ENCODE data around the gene SEPTIN2.

- TF ChIP-seq, protein P1, sequence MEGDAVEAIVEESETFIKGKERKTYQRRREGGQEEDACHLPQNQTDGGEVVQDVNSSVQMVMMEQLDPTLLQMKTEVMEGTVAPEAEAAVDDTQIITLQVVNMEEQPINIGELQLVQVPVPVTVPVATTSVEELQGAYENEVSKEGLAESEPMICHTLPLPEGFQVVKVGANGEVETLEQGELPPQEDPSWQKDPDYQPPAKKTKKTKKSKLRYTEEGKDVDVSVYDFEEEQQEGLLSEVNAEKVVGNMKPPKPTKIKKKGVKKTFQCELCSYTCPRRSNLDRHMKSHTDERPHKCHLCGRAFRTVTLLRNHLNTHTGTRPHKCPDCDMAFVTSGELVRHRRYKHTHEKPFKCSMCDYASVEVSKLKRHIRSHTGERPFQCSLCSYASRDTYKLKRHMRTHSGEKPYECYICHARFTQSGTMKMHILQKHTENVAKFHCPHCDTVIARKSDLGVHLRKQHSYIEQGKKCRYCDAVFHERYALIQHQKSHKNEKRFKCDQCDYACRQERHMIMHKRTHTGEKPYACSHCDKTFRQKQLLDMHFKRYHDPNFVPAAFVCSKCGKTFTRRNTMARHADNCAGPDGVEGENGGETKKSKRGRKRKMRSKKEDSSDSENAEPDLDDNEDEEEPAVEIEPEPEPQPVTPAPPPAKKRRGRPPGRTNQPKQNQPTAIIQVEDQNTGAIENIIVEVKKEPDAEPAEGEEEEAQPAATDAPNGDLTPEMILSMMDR (IDR thresholded peaks at IDR 0.05): no peak
- no peak for TF ChIP-seq POLR2A (IDR thresholded peaks at IDR 0.05)
These were observed 9.5 kb downstream of the SEPTIN2 start for GRCh38 chr2:241325257-241325656.

Data from thyroid gland (tissue), 4 donors.